NCI-H2081 (cell line): ENCODE data around the gene TNRC6B.
"Not testable (repeated sequence)": the region's sequence is repeated elsewhere in the genome, so short reads cannot be mapped to it uniquely, and the experiment has no call there.

Experiments used
- DNase-seq, 2 experiments: peaks; one replicate each; lab custom pipeline; 2025; lab: John Stamatoyannopoulos, UW

TNRC6B gene

GRCh38 chr22:40177738-40178416 is at the start of gene TNRC6B:
TSS of gene TNRC6B (plus strand) at chr22:40177925. CDS start at chr22:40178136, 211 bp downstream.
- DNase-seq: peak; percentile 90 to 93

- no peak for DNase-seq
Observed at GRCh38 chr22:40128989-40129388, 48.7 kb upstream of the TNRC6B start.

GRCh38 chr22:40137132-40137531 is 40.6 kb upstream of the TNRC6B start:
- DNase-seq: no peak

- no peak for DNase-seq
Observed at GRCh38 chr22:40138866-40139265, 38.9 kb upstream of the TNRC6B start.

GRCh38 chr22:40147388-40148176 is 30.1 kb upstream of the TNRC6B start:
- no peak for DNase-seq

GRCh38 chr22:40153192-40153591 is 24.5 kb upstream of the TNRC6B start:
- DNase-seq: peak; percentile 5 to 16

GRCh38 chr22:40153705-40154104 is 24.0 kb upstream of the TNRC6B start:
- DNase-seq: no peak

- DNase-seq: peak; percentile 64 to 89
Observed at GRCh38 chr22:40156001-40156516, 21.7 kb upstream of the TNRC6B start.

GRCh38 chr22:40156682-40157081 is 21.0 kb upstream of the TNRC6B start:
- DNase-seq: not testable (repeated sequence)

- peak in 1 of 2 experiments; percentile 18 for DNase-seq
Observed at GRCh38 chr22:40157330-40157945, 20.3 kb upstream of the TNRC6B start.

- no peak for DNase-seq
Observed at GRCh38 chr22:40161194-40161593, 16.5 kb upstream of the TNRC6B start.

GRCh38 chr22:40165537-40165936 is 12.2 kb upstream of the TNRC6B start:
- not testable (repeated sequence) for DNase-seq

- DNase-seq: no peak
Observed at GRCh38 chr22:40175611-40176244, 2.0 kb upstream of the TNRC6B start.

GRCh38 chr22:40176921-40177737 is 596 bp upstream of the TNRC6B start:
- DNase-seq: peak in 1 of 2 experiments; percentile 29

- peak in 1 of 2 experiments; percentile 27 for DNase-seq
Observed at GRCh38 chr22:40178417-40179409, 988 bp downstream of the TNRC6B start.

GRCh38 chr22:40179526-40179925 is 1.8 kb downstream of the TNRC6B start:
- DNase-seq: no peak

GRCh38 chr22:40180403-40180802 is 2.7 kb downstream of the TNRC6B start:
- no peak for DNase-seq

- no peak for DNase-seq
Observed at GRCh38 chr22:40181323-40181722, 3.6 kb downstream of the TNRC6B start.

GRCh38 chr22:40182231-40182835 is 4.6 kb downstream of the TNRC6B start:
- DNase-seq: no peak
